ENCODE measurements around the gene CCSER1. TPM values are rescaled to one million over a fixed set of nuclear protein-coding genes. Genes with fewer than 3 reads are reported as not detected.

CCSER1 gene
- total and polyA plus RNA-seq, 10 donors, result 1.3 to 30.4 (median 20.4) TPM

DNA sequence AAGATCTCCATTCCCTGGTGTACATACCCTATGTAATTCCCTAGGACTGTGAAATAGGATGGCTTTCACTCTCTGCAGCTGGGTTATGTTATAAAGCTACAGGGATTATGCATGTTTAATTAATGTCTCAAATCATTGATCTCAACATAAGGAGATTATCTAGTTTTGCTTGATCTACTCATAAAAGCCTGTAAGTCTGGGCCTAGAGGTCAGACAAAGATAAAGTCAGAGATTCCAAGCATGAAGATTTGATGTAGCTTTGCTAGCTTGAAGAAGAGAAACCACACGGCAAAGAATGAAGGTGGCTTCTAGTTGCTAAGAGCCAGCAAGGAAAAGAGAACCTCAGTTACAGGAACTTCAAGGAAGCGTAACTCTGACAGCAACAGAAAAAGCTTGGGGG lies 456.9 kb downstream of the CCSER1 start:
- Histone ChIP-seq H3K4me3 (no peak overlapping the region), H3K36me3 (no peaks in the 10 kb centered on the region), H3K9me3 (no peaks in the 10 kb centered on the region), H3K4me1 (no peaks in the 10 kb centered on the region), H3K27me3 (replicated peaks in 1 of 7) (no peaks in the 10 kb centered on the region), H3K27ac (no peak overlapping the region)
- no peak for DNase-seq
- WGBS, 5 donors, result 45 to 64% (median 58%) methylated on average over 2 of the region's 2 CpGs
- TF ChIP-seq, protein P1, sequence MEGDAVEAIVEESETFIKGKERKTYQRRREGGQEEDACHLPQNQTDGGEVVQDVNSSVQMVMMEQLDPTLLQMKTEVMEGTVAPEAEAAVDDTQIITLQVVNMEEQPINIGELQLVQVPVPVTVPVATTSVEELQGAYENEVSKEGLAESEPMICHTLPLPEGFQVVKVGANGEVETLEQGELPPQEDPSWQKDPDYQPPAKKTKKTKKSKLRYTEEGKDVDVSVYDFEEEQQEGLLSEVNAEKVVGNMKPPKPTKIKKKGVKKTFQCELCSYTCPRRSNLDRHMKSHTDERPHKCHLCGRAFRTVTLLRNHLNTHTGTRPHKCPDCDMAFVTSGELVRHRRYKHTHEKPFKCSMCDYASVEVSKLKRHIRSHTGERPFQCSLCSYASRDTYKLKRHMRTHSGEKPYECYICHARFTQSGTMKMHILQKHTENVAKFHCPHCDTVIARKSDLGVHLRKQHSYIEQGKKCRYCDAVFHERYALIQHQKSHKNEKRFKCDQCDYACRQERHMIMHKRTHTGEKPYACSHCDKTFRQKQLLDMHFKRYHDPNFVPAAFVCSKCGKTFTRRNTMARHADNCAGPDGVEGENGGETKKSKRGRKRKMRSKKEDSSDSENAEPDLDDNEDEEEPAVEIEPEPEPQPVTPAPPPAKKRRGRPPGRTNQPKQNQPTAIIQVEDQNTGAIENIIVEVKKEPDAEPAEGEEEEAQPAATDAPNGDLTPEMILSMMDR (IDR thresholded peaks at IDR 0.05 in 8 of 11, conservative IDR thresholded peaks at IDR 0.05 in 3 of 11), result no peak
- no peak for TF ChIP-seq POLR2A (IDR thresholded peaks at IDR 0.05)
- intact Hi-C loops (cut with DNase I; ENCODE audit: low total_unique reads), result no loop called here

DNA sequence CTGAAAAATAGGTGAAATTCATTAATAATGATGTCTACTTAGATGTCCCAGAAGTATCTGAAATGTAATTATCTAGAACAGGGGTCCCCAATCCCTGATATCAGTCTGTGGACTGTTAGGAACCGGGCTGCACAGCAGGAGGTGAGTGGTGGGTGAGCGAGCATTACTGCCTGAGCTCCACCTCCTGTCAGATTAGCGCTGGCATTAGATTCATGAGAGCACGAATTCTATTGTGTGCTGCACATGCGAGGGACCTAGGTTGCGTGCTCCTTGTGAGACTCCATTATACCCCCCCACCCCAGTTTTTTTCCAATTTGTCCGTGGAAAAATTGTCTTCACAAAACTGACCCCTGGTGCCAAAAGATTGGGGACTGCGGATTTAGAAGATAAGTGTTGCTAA lies 458.8 kb downstream of the CCSER1 start:
- 86 to 96% (median 90%) methylated on average over 8 of the region's 8 CpGs for WGBS, 5 donors
- TF ChIP-seq, protein P1 (IDR thresholded peaks at IDR 0.05 in 8 of 11, conservative IDR thresholded peaks at IDR 0.05 in 3 of 11), result no peak
- no peak for TF ChIP-seq POLR2A (IDR thresholded peaks at IDR 0.05)
- no peak for TF ChIP-seq POLR2AphosphoS5 (IDR thresholded peaks at IDR 0.05)
- Histone ChIP-seq H3K9me3 (peaks cover 0 to 10% (median 6%) of the 10 kb centered on the region in 8 donors), H3K4me1 (no peaks in the 10 kb centered on the region), H3K27me3 (replicated peaks in 1 of 7) (no peaks in the 10 kb centered on the region), H3K36me3 (no peaks in the 10 kb centered on the region), H3K4me3 (no peak overlapping the region), H3K27ac (no peak overlapping the region)
- intact Hi-C loops (cut with DNase I; ENCODE audit: low total_unique reads), result no loop called here
- DNase-seq, result no peak

DNA sequence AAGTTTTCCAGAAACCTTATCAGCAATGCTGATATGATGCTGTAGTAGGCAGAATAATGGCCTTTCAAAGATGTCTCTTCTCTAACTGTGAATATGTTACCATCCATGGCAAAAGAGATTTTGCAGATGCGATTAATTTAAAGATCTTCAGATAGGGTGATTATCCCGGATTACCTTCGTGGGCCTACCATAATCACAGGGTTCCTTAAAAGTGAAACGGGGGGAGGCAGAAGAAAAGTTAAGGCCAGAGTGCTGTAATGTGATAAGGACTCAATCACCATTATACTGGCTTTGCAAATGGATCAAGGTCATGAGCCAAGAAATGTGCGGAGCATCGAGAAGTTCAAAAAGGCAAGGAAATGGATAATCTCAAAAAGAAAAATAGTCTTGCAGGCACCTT lies 459.6 kb downstream of the CCSER1 start:
- H3K27ac ChIP-seq, result no peak overlapping the region
- 92 to 95% (median 94%) methylated on average over 6 of the region's 6 CpGs for WGBS, 5 donors
- H3K9me3 ChIP-seq, result peaks cover 0 to 10% (median 6%) of the 10 kb centered on the region in 8 donors
- H3K4me1 ChIP-seq, result no peaks in the 10 kb centered on the region
- H3K36me3 ChIP-seq, result no peaks in the 10 kb centered on the region
- no peak for TF ChIP-seq POLR2AphosphoS5 (IDR thresholded peaks at IDR 0.05)
- TF ChIP-seq POLR2A (IDR thresholded peaks at IDR 0.05), result no peak
- TF ChIP-seq, protein P1 (IDR thresholded peaks at IDR 0.05 in 8 of 11, conservative IDR thresholded peaks at IDR 0.05 in 3 of 11), result no peak
- intact Hi-C loops (cut with DNase I; ENCODE audit: low total_unique reads), result no loop called here
- no peak for DNase-seq
- H3K4me3 ChIP-seq, result no peak overlapping the region
- H3K27me3 ChIP-seq (replicated peaks in 1 of 7), result no peaks in the 10 kb centered on the region

DNA sequence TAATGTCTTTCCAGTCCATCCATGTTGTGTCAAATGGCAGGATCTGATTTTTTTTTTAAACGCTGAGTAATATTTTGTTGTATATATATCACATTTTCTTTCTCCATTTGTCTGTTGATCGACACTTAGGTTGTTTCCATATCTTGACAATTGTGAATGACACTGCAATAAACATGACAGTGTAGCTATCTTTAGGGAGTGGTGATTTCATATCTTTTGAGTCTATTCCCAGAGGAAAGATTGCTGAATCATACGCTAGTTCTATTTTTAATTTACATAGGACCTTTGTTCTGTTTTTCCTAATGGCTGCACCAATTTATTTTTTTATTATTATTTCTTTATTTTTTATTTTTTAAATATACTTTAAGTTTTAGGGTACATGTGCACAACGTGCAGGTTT lies 470.7 kb downstream of the CCSER1 start:
- Histone ChIP-seq H3K27ac (no peak overlapping the region), H3K9me3 (peaks cover 0 to 8% (median 0%) of the 10 kb centered on the region in 8 donors), H3K4me3 (no peak overlapping the region), H3K27me3 (replicated peaks in 1 of 7) (no peaks in the 10 kb centered on the region), H3K36me3 (no peaks in the 10 kb centered on the region), H3K4me1 (no peaks in the 10 kb centered on the region)
- intact Hi-C loops (cut with DNase I; ENCODE audit: low total_unique reads), result no loop called here
- no peak for DNase-seq
- TF ChIP-seq POLR2AphosphoS5 (IDR thresholded peaks at IDR 0.05), result no peak
- TF ChIP-seq POLR2A (IDR thresholded peaks at IDR 0.05), result no peak
- TF ChIP-seq, protein P1 (IDR thresholded peaks at IDR 0.05 in 8 of 11, conservative IDR thresholded peaks at IDR 0.05 in 3 of 11), result no peak
- WGBS, 5 donors, result 88 to 94% (median 89%) methylated on average over 4 of the region's 4 CpGs
